Thymus (tissue), 11 donors: Measurements from ENCODE around the gene CALU. TPM values are rescaled to one million over a fixed set of nuclear protein-coding genes. Genes with fewer than 3 reads are reported as not detected.

ENCODE experiments used
- DNase-seq, 9 donors: peaks; one replicate each; pipeline ENCODE4 v3.0.0-alpha.2; 2013; ENCODE audit warnings: low spot score in 9 of 9, low read depth in 6 of 9, missing footprints in 1 of 9
- H3K27ac ChIP-seq, 2 donors: one replicate each; pipeline ENCODE4 v1.5.1; 2013; ENCODE audit warnings: control low read depth in 1 of 2, low read depth in 1 of 2, low read length in 1 of 2, mild to moderate bottlenecking in 1 of 2, moderate library complexity in 1 of 2
- H3K27me3 ChIP-seq, 2 donors: one replicate each; pipeline ENCODE4 v1.5.1; 2013; ENCODE audit warnings: low read length in 1 of 2; ENCODE audit not compliant: control insufficient read depth in 2 of 2, insufficient read depth in 1 of 2
- H3K36me3 ChIP-seq, 2 donors: one replicate each; pipeline ENCODE4 v1.5.1; 2013; ENCODE audit warnings: low read length in 1 of 2, mild to moderate bottlenecking in 1 of 2, moderate library complexity in 1 of 2; ENCODE audit not compliant: control insufficient read depth in 2 of 2, insufficient read depth in 2 of 2
- H3K4me1 ChIP-seq, 2 donors: one replicate each; pipeline ENCODE4 v1.5.1; 2013; ENCODE audit warnings: low read length in 2 of 2; ENCODE audit not compliant: control insufficient read depth in 2 of 2, insufficient read depth in 2 of 2
- H3K4me3 ChIP-seq, 2 donors: one replicate each; pipeline ENCODE4 v1.5.1; 2013; ENCODE audit warnings: low read length in 2 of 2, control low read depth in 1 of 2, mild to moderate bottlenecking in 1 of 2
- H3K9me3 ChIP-seq, 2 donors: one replicate each; pipeline ENCODE4 v1.5.1; 2013; ENCODE audit warnings: low read length in 1 of 2, mild to moderate bottlenecking in 1 of 2; ENCODE audit not compliant: control insufficient read depth in 2 of 2, insufficient read depth in 1 of 2
- WGBS: extraction: QIAGEN DNeasy Blood & Tissue Kit; methylation state at CpG from one replicate; pipeline ENCODE4 v1.1.7; 2013; 5-methylcytosine and 5-hydroxymethylcytosine counted together
- polyA plus RNA-seq: library from polyadenylated mRNA; stranded (reverse); fragments of 200-250 nt; gene quantifications from one replicate; pipeline ENCODE4 v1.2.3, GENCODE V29; 2013
- total RNA-seq: library from RNA; stranded (reverse); fragments of 120-200 nt; gene quantifications from one replicate; pipeline ENCODE4 v1.2.4, GENCODE V29; 2013
- donor health status: healthy.

Gene CALU
- total and polyA plus RNA-seq, 2 donors = 22.2 to 44.4 TPM

GRCh38 chr7:128729494-128729893 is 9.7 kb upstream of the CALU start:
- no peaks in the 10 kb centered on the region for H3K36me3 ChIP-seq
- no peak overlapping the region for H3K4me3 ChIP-seq
- no peaks in the 10 kb centered on the region for H3K27me3 ChIP-seq
- no peak for DNase-seq
- no peaks in the 10 kb centered on the region for H3K9me3 ChIP-seq
- H3K4me1 ChIP-seq = no peaks in the 10 kb centered on the region
- no peak overlapping the region for H3K27ac ChIP-seq
- 99% methylated on average over 4 of the region's 4 CpGs for WGBS

- H3K36me3 ChIP-seq = no peaks in the 10 kb centered on the region
- H3K9me3 ChIP-seq = no peaks in the 10 kb centered on the region
- DNase-seq = no peak
- no peak overlapping the region for H3K4me3 ChIP-seq
- no peaks in the 10 kb centered on the region for H3K27me3 ChIP-seq
- 94% methylated on average over 8 of the region's 8 CpGs for WGBS
- H3K4me1 ChIP-seq = no peaks in the 10 kb centered on the region
- no peak overlapping the region for H3K27ac ChIP-seq
These were observed 8.0 kb upstream of the CALU start for GRCh38 chr7:128731184-128731583.

DNA sequence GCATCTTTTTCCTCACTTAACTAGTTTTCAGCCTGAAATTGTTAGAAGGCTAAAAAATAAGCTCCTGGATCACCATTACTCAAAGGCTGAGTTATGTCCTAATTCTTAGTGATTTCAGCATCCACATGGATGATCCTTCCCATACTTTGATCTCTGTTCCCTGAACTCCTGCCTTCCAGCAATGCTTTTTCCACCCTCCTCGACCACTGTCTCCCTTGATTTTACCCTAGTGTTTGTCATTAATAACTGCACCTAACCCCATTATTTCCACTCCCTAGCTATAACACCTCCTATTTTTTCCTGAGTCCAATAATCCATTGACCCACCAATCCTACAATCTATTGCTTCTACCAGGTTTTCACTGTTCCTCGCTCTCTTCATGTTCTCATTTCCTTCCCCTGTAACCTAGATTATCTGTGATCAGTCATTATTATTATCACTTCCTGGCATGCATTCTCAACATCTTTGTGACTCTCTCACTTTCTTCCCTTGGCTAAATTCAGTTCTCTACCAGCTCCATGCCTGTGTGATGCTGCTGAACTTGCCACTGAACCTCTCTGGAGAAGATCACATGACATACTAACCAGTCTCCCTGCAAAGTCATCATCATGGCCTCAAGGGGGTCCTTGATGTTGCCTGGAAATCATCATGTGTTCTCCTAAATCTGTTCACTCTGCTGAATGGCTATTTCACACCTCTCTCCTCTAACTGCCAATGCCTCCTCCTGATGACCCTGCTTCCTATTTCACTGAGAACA is 6.5 kb upstream of the CALU start:
- Histone ChIP-seq H3K36me3 (no peaks in the 10 kb centered on the region), H3K27me3 (no peaks in the 10 kb centered on the region), H3K27ac (no peak overlapping the region), H3K9me3 (no peaks in the 10 kb centered on the region), H3K4me1 (no peaks in the 10 kb centered on the region), H3K4me3 (no peak overlapping the region)
- WGBS = 85% methylated on average over 2 of the region's 2 CpGs
- DNase-seq = no peak

DNA sequence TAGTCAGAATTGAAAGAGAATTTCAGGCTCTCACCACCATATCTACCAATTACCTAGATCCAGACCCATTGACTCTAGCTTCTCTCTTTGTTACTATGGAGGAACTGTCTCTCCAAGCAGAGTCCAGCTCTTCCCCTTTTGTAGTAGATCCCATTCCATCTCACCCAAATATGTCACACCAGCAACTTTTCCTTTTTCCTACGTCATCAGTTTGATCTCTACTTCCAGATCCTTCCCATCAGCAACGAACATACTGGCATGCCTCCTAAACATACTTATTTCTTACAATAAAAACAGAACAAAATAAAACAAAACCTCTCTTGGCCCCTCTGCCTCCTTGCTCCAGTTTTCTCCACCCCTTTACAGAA is 5.9 kb upstream of the CALU start:
- peaks cover 0 to 1% of the 10 kb centered on the region in 2 donors for H3K4me1 ChIP-seq
- 69% methylated on average over 2 of the region's 2 CpGs for WGBS
- no peaks in the 10 kb centered on the region for H3K9me3 ChIP-seq
- H3K4me3 ChIP-seq = no peak overlapping the region
- H3K27me3 ChIP-seq = no peaks in the 10 kb centered on the region
- no peak overlapping the region for H3K27ac ChIP-seq
- no peaks in the 10 kb centered on the region for H3K36me3 ChIP-seq
- no peak for DNase-seq

DNA sequence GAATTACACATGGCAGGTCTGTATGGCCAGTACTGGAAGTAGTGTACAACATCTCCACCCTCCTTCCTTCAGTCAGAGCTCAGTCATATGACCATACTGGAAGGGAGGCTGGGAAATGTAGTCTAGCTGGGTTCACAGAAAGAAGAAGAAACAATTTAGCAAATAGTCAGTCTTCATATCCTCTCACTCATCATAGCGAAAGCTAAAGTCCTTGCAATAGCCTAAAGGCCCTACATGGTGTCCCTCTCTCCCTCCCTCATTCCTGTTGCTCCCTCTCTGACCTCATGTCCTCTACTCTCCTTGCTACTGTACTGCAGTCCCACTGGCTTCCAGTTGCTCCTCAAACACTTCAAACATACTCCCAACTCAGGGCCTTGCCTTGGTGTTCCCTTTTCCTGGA is 4.3 kb upstream of the CALU start:
- WGBS = 100% methylated on average over 1 of the region's 1 CpG
- Histone ChIP-seq H3K4me3 (no peak overlapping the region), H3K27ac (no peak overlapping the region), H3K36me3 (no peaks in the 10 kb centered on the region), H3K4me1 (peaks cover 4 to 7% of the 10 kb centered on the region in 2 donors), H3K9me3 (no peaks in the 10 kb centered on the region), H3K27me3 (no peaks in the 10 kb centered on the region)
- DNase-seq = no peak

GRCh38 chr7:128735436-128735835 is 3.7 kb upstream of the CALU start:
- no peaks in the 10 kb centered on the region for H3K9me3 ChIP-seq
- no peak overlapping the region for H3K4me3 ChIP-seq
- peaks cover 9 to 10% of the 10 kb centered on the region in 2 donors for H3K4me1 ChIP-seq
- no peak overlapping the region for H3K27ac ChIP-seq
- H3K36me3 ChIP-seq = no peaks in the 10 kb centered on the region
- no peak for DNase-seq
- H3K27me3 ChIP-seq = no peaks in the 10 kb centered on the region
- WGBS = 91% methylated on average over 5 of the region's 5 CpGs

DNA sequence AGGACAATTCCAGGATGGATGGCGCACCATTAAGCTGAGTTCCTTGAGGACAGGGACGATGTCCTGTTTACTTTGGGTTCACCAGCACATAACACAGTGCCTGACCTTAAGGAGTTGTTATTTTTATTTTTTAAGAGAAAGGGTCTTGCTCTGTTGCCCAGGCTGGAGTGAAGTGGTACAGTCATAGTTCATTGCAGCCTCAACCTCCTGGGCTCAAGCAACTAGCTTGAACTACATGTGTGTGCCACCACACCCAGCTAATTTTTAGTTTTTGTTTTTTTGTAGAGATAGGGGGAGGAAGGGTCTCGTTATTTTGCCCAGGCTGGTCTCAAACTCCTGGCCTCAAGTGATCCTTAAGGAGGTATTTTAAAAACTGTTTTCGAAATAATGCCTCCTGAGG is 1.7 kb upstream of the CALU start:
- no peak overlapping the region for H3K4me3 ChIP-seq
- H3K4me1 ChIP-seq = peaks cover 9 to 14% of the 10 kb centered on the region in 2 donors
- H3K36me3 ChIP-seq = no peaks in the 10 kb centered on the region
- H3K27ac ChIP-seq = no peak overlapping the region
- H3K27me3 ChIP-seq = no peaks in the 10 kb centered on the region
- WGBS = 98% methylated on average over 4 of the region's 4 CpGs
- no peaks in the 10 kb centered on the region for H3K9me3 ChIP-seq
- DNase-seq = no peak

- Histone ChIP-seq H3K9me3 (no peaks in the 10 kb centered on the region), H3K4me1 (peaks cover 9 to 14% of the 10 kb centered on the region in 2 donors), H3K27ac (no peak overlapping the region), H3K36me3 (no peaks in the 10 kb centered on the region), H3K27me3 (no peaks in the 10 kb centered on the region), H3K4me3 (no peak overlapping the region)
- no peak for DNase-seq
- WGBS = 86% methylated on average over 1 of the region's 1 CpG
These were observed 1.2 kb upstream of the CALU start for GRCh38 chr7:128737867-128738385.

GRCh38 chr7:128738570-128739047 is 550 bp upstream of the CALU start:
- peak overlapping the region; percentile 80 to 95 for H3K4me3 ChIP-seq
- H3K27me3 ChIP-seq = no peaks in the 10 kb centered on the region
- no peaks in the 10 kb centered on the region for H3K9me3 ChIP-seq
- no peaks in the 10 kb centered on the region for H3K36me3 ChIP-seq
- peak overlapping the region; percentile 39 to 71 for H3K27ac ChIP-seq
- 3% methylated on average over 8 of the region's 8 CpGs for WGBS
- peaks cover 9 to 14% of the 10 kb centered on the region in 2 donors for H3K4me1 ChIP-seq
- DNase-seq = peak in 2 of 9 donors; percentile 3 to 21
